ENCODE results near the gene TACR2.

DNA sequence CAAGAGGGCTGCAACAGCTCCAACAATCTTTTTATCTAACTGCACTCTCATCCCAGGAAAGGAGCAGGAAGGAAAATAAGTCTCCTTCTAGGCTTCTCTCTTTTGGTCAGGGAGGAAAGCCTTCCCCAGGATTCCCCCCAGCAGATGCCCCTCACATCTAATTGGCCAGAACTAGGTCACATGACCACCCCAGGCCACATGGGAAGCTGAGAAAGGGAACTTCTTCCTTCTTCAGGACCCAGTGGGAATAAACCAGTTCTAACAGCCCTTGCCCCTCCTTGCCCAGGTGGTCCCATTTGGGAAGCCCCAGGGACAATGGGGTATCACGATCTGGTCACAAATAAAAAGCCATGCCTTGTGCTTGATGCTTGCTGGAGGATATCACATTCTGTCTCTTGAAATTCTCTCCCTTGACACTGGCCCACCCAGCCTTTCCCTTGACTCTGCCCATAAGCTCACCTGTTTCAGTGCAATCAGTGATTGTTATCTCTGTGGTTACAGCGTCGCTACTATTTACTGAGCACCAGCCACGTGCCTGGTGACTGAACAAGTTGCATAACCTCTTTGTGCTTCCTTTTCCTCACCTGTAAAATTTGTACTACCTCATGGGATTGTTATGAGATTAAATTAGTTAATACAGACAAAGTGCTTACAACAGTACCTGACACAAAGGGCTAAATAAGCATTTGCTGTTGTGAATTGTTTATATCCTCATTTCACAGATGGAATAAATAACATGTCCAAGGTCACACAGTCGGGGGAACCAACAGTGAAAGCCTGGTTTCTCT is 9.0 kb upstream of the TACR2 start:
- TF ChIP-seq POLR2A (IDR thresholded peaks at IDR 0.05), result no peak
- TF ChIP-seq, protein P1, sequence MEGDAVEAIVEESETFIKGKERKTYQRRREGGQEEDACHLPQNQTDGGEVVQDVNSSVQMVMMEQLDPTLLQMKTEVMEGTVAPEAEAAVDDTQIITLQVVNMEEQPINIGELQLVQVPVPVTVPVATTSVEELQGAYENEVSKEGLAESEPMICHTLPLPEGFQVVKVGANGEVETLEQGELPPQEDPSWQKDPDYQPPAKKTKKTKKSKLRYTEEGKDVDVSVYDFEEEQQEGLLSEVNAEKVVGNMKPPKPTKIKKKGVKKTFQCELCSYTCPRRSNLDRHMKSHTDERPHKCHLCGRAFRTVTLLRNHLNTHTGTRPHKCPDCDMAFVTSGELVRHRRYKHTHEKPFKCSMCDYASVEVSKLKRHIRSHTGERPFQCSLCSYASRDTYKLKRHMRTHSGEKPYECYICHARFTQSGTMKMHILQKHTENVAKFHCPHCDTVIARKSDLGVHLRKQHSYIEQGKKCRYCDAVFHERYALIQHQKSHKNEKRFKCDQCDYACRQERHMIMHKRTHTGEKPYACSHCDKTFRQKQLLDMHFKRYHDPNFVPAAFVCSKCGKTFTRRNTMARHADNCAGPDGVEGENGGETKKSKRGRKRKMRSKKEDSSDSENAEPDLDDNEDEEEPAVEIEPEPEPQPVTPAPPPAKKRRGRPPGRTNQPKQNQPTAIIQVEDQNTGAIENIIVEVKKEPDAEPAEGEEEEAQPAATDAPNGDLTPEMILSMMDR (IDR thresholded peaks at IDR 0.05 in 4 of 5, conservative IDR thresholded peaks at IDR 0.05 in 1 of 5), result no peak
